Bronchial epithelial cell (primary cell): ENCODE results near the gene KLRC1. TPM values are rescaled to one million over a fixed set of nuclear protein-coding genes. Genes with fewer than 3 reads are reported as not detected.
"Not testable (repeated sequence)": the region's sequence is repeated elsewhere in the genome, so short reads cannot be mapped to it uniquely, and the experiment has no call there.

Source experiments
- DNase-seq: peaks from one replicate; pipeline ENCODE4 v3.0.0-alpha.2; 2010; ENCODE audit warnings: low read depth
- FAIRE-seq: peaks from 2 replicates; lab custom pipeline; 2011; peaks lifted over from hg19 to GRCh38; lab: Jason Lieb, UNC
- H3K27me3 ChIP-seq: 2 replicates; pipeline ENCODE4 v1.5.1; 2011; ENCODE audit warnings: low read length; ENCODE audit not compliant: control insufficient read depth, insufficient read depth
- H3K36me3 ChIP-seq: 2 replicates; pipeline ENCODE4 v1.5.1; 2011; ENCODE audit warnings: low read length; ENCODE audit not compliant: control insufficient read depth, insufficient read depth
- H3K4me3 ChIP-seq: 2 replicates; pipeline ENCODE4 v1.5.1; 2011; ENCODE audit warnings: mild to moderate bottlenecking, low read depth, low read length, control low read depth
- CTCF ChIP-seq: IDR thresholded peaks from 2 replicates; pipeline ENCODE4 v1.5.1; 2011; ENCODE audit warnings: mild to moderate bottlenecking, moderate library complexity, low read length, control low read depth, inconsistent platforms; ENCODE audit not compliant: insufficient read depth, severe bottlenecking
- total RNA-seq: library from RNA; depleted of rRNA; stranded (reverse); fragments of >200 nt; gene quantifications from 2 replicates; pipeline ENCODE4 v1.2.1, GENCODE V29; 2014

The KLRC1 gene
- total RNA-seq, 1 donor from 2014 or later = not detected

DNA sequence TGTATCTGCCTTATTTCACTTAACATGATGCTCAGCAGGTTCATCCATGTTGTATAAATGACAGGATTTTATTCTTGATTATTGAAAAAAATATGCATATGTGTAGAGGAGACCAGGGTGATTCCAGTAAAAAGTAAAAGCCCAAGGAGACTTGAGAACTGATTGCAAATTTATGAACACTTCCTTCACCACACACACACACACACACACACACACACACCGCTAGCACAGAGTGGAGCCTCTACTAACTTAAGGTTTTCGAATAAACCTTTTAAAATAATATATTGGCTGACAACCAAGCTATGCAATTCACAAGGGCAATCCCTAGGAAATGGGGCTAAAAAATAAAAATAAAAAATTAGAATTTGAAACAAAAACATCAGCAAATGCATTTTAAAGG lies 55.0 kb downstream of the KLRC1 start:
- H3K36me3 ChIP-seq = no peaks in the 10 kb centered on the region
- no peak for FAIRE-seq
- H3K27me3 ChIP-seq = no peaks in the 10 kb centered on the region
- TF ChIP-seq CTCF = no peak
- H3K4me3 ChIP-seq = no peak overlapping the region
- DNase-seq = no peak

DNA sequence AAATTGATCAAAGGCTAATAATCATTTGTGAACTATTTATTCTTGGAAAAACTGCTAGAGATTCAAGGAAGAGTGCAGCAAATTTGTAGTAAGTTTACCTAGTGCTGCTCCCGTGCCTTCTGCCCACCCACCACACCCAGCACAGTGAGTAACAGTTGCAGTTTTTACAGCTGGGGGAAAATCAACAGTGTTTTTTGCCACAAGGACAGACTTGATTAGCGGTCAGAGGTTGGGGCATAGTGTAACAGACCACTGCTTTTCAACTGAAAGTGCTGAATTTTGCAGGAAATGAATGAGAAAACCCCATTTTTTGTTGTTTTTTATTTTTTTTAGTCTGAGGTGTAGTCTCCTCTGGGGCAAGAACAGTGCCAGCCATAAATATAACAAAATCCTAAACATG lies 55.9 kb downstream of the KLRC1 start:
- DNase-seq (no peak), FAIRE-seq (no peak)
- TF ChIP-seq CTCF = no peak
- Histone ChIP-seq H3K4me3 (no peak overlapping the region), H3K27me3 (no peaks in the 10 kb centered on the region), H3K36me3 (no peaks in the 10 kb centered on the region)

DNA sequence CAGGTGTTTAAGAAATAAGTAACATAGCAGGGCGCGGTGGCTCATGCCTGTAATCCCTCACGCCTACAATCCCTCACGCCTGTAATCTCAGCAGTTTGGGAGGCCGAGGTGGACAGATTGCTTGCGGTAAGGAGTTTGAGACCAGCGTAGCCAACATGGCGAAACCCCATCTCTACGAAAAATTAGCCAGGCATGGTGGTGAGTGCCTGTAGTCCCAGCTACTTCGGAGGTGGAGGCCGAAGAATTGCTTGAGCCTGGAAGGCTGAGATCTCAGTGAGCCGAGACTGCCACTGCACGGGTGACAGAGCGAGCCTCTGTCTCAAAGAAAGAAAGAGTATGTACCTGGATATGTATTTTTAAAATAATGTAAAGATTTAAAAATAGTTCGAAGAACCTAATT lies 57.0 kb downstream of the KLRC1 start:
- not testable (repeated sequence) for FAIRE-seq, H3K27me3 ChIP-seq, H3K36me3 ChIP-seq, H3K4me3 ChIP-seq, DNase-seq

Other genes with a start within 250 kb of the KLRC1 start
- 21.3 and 32.9 TPM in 2 replicates for gene GABARAPL1, start 240.5 kb downstream of the KLRC1 start, total RNA-seq
- 0.26 and 0.53 TPM in 2 replicates for gene KLRD1, start 145.5 kb downstream of the KLRC1 start, total RNA-seq
- gene KLRK1, start 63.3 kb downstream of the KLRC1 start, total RNA-seq = not detected in 2 replicates
- not detected in 2 replicates for gene KLRC4, start 43.6 kb downstream of the KLRC1 start, total RNA-seq
- gene KLRC3, start 32.8 kb downstream of the KLRC1 start, total RNA-seq = not detected in 2 replicates
- gene KLRC2, start 17.4 kb downstream of the KLRC1 start, total RNA-seq = not detected in 2 replicates
- gene EIF2S3B, start 52.5 kb upstream of the KLRC1 start, total RNA-seq = 0.77 and 0.79 TPM in 2 replicates
- 14.0 and 14.5 TPM in 2 replicates for gene MAGOHB, start 160.2 kb upstream of the KLRC1 start, total RNA-seq
- 0.53 and 6.8 TPM in 2 replicates for gene STYK1, start 220.7 kb upstream of the KLRC1 start, total RNA-seq